Measurements from ENCODE around the gene BEST1.
"Not testable (repeated sequence)": the region's sequence is repeated elsewhere in the genome, so short reads cannot be mapped to it uniquely, and the experiment has no call there.

Gene BEST1

DNA sequence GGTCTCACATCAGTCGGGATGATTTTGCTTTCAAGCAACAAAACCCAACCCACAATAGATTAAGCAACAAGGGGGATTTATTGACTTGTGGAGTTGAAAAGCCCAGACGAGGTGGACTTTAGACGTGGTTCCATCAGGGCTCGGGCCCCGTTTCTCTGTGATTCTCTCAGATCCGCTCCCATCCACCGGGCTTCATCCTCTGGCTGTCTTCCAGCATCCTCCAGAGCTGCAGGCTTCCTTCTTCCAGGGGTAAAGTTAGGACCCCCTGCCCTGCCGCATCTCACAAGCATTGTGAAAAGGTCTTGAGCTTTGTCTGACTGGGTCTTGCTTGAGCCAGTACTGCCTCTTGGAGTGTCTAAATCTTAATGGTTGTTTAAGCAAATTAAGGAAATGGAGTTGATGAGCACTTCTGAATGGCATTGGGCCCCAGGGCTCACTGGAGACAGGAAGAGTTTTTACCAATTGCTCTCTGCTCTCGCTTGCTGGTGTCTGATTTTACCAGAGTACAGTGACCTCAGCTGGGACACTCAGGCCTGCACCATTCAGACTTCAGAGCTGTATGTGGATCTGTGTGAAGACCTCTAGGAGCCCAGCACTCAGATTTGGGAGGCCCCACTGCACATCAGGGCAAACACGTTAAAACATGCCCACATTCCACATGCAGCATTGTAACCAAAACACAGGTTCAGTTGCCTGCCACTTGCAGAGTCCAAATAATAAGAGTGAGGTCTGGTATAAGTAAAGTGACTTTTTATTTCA is 30.8 kb downstream of the BEST1 start:
- DNase-seq, result no peak

DNA sequence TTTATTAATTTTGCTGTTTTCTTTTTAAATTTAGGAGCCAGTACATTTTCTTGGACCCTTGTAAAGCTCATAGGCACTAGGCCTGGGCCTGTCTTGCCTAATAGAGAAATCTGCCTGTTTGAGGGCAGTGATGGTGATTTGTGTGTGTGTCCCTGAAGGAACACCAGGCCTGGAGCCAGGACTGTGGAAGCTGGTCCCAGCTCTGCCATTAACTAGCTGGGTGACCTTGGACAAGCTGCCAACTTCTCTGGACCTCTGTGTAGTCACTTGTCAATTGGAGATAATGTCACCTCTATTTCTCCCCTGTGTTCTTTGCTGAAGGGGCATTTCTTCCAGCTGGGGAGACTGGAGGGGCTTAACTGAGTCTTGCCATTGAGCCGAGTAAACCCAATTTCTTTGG is 33.3 kb downstream of the BEST1 start:
- DNase-seq, result no peak

DNA sequence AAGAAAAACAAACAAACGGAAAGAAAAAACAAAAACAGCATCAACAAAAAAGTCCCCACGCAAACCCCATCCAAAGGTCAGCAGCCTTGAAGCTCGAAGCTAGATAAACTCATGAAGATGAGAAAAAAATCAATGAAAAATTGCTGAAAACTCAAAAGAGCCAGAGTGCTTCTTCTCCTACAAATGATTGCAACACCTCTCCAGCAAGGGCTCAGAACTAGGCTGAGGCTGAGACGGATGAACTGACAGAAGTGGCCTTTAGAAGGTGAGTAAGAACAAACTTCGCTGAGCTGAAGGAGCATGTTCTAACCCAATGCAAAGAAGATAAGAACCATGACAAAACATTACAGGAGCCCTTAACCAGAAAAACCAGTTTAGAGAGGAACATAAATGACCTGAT is 35.7 kb downstream of the BEST1 start:
- no peak for DNase-seq

DNA sequence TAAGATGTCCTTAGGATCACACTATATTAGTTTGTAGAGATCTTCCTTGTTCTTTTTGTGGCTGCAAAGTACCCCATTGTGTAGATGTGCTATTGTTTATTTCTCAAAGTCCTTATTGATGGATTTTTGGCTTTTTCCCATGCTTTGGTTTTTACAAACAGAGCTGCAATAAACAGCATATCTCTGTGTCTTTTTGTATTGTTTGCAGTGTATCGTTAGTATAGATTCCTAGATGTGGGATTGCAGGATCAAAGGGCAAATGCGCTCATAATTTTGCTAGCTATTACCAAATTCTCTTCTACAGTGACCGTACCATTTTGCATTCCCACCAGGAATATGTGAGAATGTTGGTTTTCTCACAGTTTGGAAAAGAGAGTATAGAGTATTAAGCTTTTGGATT is 44.8 kb downstream of the BEST1 start:
- no peak for DNase-seq

DNA sequence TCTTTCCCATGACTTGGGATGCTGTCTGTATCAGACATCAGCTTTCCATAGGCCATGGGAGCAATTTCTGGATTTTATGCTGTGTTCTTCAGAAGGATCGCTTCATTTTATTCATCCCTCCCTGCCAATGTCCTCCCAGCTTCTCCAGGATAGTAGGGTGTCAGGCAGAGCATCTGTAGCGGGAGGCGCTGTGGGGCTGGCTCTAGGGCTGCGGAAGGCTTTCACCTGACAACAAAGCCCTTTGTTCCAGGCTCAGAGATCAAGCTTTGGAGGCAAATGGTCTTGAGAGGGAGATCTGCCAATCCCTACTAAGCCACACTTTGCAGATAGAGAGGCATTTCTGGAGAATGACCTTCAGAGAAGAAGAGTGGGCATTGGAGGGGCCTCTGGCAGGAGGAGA is 46.8 kb downstream of the BEST1 start:
- no peak for DNase-seq

DNA sequence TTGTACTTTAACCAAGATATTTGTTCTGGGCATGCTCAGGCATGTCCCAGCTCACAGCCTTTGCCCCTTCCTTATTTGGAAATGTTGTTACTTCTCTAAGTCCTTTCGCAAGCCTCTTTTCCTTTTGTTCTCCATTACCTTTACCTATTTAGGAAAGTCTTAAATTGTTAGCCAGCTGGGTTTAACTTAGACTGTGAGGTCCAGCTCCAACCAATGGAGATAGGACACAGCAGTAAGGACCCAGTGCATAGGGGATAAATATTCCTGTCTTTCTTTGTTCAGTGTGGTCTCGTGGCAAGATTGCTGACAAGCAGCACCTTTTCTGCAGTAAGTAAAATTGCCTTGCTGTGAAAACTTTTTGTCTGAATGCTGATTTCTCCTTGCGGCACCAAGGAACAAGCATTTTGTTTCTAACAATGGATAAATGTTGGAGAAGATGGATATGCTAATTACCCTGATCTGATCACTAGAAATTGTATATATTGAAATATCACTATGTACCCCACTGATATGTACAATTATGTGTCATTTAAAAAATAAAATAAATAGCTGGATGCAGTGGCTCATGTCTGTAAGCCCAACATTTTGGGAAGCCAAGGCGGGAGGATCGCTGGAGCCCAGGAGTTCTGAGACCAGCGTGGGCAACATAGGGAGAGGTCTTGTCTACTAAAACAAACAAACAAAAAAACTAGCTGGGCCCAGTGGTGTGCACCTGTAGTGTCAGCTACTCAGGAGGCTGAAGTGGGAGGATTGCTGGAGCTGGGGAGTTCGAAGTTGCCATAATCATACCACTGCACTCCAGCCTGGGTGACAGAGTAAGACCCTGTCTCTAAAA is 49.2 kb downstream of the BEST1 start:
- no peak for DNase-seq

DNA sequence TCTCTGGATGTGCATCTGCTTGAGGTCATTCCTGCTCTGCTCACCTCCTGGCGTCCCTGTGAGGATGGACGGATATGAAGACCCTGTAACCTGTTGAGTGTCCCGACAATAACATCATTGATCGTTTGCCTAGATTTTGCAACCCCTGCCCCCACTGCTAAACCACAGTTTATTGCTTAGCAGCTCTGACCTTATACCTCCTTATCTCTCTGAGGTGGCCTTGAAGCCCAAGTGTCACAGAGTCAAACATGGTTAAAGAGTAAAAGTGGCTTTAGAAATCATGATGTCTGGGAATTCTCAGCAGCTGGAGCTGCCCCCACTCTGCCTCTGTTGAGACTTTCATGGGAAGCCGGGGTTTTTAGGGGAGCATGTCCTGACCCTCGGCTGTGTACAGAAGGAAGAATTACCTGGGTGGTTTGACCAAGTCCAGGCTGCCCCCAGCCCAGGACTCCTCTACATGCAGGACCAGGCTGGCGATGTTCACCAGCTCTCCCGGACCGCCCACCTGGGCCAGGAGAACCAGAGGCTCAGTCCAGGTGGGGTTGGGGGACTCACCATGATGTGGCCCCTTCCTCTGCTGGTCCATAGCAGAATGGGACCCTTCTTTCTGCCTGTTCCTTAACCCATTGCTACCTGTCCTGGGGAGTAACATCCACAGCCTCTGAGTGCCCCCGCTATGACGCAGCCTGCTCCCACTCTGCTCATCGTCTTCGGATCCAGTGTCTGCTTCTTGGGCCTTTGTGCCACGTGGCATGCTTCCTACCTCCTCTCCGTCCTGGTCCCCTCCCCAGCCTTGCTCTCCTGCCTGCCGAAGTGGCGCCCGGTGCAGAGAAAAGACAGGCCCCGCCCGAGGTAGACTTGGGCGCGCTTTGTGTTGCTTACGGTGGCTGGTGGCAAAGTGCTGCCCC is 50.6 kb downstream of the BEST1 start:
- DNase-seq, result no peak

DNA sequence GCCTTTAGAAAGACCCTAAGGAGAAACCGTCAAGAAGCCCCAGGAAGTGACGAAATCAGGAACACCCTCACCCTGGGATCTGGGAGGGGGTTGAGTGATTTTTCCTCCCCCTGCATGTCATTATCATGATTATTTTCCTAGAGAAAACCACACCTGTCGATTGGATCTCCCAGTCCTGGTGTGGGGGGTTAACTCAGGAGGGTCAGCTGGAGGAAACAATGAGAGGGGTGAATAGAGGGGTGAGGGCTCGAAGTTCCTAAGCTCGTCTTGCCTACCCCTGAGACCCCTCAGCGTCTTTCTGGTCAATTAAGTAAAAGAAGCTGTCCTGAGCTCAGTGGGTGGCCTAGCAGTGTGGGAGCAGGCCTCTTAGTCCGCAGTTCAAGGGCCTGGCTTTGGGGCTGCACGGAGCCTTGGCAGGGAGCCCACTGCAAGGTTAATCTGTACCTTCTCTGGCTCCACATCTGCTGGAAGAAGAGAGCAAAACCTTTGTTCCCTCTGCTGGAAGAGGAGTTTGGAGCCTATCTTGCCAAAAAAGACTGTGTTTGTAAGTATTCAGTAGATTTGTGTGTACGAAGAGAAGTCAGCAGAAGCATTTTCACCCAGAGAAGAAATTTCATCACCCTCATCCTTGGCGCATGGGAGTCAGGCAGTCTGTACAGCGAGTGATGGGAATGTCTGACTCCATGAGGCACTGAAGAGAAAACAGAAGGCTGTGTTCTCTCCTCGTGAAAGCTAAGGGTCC is 51.5 kb downstream of the BEST1 start:
- DNase-seq, result no peak

DNA sequence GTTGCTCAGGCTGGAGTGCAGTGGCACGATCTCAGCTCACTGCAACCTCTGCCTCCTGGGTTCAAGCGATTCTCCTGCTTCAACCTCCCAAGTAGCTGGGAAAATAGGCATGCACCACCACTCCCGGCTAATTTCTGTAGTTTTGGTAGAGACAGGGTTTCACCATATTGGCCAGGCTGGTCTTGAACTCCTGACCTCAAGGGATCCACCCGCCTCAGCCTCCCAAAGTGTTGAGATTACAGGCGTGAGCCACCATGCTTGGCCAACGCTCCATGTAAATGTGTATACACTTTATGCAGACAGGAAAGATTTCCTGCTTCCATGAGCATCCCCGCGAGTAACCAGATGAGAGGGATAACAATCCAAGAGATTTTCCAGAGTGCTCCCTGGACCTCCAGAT is 52.1 kb downstream of the BEST1 start:
- DNase-seq, result not testable (repeated sequence)

DNA sequence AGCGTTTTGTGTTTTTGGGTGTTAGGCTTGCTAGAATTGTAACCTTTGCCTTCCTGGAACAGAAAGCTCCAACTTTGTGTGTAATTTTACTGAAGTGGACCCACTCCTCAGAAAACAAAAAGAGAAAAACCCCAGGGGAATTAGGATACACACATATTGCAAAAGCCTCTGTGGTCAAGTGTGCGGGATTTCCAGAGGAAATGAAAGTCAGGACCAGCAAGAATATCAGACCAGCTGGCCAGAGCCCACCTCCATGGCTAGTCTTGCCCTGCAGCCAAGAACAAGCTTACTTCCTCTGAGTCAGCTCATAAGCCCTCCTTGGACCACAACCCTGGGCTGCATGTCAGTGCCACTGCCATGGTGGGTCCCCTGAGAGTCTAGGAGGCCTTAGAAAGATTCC is 54.3 kb downstream of the BEST1 start:
- DNase-seq, result no peak

DNA sequence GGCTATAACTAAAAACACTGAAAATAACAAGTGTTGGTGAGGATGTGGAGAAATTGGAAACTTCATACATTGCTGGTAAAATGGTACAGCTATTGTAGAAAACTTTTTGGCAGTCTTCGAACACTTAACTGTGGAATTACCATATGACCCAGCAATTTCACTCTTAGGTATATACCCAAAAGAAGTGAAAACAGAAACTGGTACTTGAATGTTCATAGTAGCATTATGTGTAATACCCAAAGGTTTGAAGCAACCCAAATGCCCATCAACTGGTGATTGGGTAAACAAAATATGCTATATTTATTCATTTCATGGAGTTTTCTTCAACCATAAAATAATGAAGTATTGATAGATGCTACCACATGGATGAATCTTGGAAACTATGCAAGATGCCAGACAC is 58.0 kb downstream of the BEST1 start:
- DNase-seq, result no peak

DNA sequence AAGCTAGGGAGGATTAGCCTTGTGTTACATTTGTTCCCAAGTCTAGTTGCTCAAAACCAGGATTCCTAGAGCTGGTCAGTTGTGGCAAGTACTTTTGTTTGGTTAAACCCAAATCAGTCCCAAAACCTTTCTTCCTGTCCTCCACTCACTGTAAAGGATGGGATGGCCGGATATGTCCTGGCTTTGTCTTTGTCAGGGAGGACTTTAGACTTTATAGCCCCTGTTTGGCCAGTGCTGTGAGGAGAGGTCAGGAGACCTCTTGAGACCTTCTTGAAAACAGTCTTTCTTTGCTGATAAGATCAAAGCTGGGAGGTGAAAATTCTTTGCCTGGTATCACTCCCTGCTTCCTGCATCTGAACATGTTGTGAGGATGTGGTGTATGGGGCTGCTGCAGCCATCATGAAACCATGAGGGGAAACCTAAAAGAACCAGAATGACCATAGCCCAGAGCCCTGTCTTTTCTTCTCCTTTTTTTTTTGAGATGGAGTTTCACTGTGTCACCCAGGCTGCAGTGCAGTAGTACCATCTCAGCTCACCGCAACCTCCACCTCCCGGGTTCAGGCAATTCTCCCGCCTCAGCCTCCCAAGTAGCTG is 60.9 kb downstream of the BEST1 start:
- DNase-seq, result no peak

DNA sequence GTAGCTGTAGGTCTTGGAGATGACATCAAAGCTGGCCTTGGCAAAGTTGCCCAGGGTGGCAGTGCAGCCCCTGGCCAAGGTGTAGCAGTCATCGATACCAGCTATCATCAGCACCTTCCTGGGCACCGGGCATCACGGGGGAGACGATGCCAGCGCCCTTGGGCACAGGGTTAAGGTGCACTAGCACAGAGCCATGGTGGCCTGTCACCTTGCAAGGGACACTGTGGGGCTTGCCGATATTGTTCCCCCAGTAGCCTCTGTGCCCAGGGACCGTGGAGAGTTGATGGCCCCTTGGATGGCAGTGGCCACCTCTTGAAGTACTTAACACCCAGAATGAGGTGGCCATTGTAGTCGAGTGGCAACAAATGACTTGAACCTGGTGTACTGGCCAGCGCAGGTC is 61.7 kb downstream of the BEST1 start:
- DNase-seq, result no peak

DNA sequence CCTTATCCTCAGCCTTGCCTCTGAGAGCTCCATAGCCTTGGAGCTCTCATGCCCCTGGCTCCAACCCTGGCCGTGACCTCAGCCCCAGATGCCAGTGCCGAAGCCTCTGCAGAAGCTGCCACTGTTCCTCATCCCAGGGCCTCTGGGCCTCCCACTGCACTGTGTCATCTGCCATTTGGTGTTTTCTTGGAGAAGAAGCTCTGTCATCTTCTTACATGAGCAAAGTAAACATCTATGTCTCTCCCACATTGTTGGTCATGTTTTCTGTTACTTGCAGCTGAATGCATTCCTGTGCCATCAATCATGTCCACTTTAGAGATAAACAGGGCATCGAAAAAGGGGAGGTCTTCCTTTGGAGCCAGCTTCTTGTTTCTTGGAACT is 62.3 kb downstream of the BEST1 start:
- DNase-seq, result no peak

DNA sequence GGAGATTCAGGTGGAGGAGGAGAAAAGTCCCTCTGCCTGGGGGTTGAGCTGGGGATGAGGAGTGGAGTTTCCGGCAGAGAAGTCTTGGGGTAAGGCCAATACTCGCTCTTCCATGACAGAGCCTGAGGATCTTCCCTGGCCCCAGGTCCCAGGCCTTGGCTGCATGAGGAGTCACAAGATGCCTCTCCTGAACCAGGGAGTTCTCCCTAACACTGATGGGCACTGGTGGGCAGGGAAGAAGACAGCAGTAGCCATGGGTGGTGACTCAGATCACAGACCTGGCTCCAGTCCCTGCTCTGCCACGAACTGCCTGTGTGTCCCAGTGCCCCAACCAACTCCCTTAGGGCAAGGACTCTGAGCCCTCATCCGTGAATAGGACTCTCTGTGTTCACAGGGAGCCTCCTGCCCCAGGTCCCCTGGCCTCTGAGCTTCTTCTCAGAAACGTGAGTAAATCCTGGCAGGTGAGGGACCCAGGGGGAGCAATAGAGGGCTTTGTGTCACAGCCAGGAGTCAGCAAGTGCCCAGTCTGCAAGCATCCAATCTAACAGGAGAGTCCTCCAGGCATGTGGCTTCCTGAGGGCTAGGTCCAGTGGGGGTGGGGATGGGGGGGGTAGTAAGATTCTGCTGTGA is 62.8 kb downstream of the BEST1 start:
- DNase-seq, result no peak

All from NCI-H2029 (cell line).